ENCODE measurements around the gene NIT2.
"Not testable (repeated sequence)": the region's sequence is repeated elsewhere in the genome, so short reads cannot be mapped to it uniquely, and the experiment has no call there.

Gene NIT2

GRCh38 chr3:100339786-100340185, 5.2 kb downstream of the NIT2 start:
- DNase-seq: no peak

- no peak for DNase-seq
These were observed 6.0 kb downstream of the NIT2 start for GRCh38 chr3:100340527-100340926.

DNA sequence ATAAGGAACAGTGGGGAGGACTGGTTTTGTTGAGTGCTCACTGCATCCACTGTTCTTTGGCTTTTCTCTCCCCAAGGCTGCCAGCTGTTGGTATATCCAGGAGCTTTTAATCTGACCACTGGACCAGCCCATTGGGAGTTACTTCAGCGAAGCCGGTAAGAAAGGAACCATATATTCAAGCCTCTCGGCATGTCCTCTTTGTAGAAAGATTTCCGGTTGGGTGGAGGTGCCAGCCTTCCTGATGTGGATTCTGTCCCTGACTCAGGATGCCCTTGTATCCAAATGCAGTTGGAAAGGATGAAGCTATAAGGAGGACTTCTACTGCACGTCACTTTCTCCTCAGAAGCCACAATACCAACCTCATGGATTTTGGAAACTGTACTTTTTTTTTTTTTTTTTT, 14.2 kb downstream of the NIT2 start:
- DNase-seq: no peak

DNA sequence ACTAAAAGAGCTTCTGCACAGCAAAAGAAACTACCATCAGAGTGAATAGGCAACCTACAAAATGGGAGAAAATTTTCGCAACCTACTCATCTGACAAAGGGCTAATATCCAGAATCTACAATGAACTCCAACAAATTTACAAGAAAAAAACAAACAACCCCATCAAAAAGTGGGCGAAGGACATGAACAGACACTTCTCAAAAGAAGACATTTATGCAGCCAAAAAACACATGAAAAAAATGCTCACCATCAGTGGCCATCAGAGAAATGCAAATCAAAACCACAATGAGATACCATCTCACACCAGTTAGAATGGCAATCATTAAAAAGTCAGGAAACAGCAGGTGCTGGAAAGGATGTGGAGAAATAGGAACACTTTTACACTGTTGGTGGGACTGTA, 17.2 kb downstream of the NIT2 start:
- DNase-seq: not testable (repeated sequence)

- DNase-seq: no peak
These were observed 18.0 kb downstream of the NIT2 start for GRCh38 chr3:100352296-100353231.

GRCh38 chr3:100354850-100355249, 20.3 kb downstream of the NIT2 start:
- DNase-seq: no peak

DNA sequence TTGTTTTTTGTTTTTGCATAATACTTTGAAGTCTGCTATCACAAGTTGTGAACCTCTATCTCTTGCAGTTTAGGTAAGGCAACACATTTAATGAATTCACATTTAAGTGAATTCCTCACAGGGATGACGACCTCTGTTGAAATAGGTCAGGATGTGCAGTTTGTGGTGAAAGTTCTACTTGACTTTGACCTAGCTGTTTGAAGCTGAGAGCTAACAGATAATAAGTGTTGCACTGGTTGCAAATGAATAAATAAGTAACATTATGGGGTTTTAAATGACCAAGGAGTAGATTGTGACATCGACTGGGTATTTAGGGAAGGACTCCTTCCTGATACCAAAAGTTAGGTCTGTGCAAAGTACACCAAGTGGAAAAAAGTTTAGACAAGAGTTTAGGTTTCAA, 23.9 kb downstream of the NIT2 start:
- no peak for DNase-seq

DNA sequence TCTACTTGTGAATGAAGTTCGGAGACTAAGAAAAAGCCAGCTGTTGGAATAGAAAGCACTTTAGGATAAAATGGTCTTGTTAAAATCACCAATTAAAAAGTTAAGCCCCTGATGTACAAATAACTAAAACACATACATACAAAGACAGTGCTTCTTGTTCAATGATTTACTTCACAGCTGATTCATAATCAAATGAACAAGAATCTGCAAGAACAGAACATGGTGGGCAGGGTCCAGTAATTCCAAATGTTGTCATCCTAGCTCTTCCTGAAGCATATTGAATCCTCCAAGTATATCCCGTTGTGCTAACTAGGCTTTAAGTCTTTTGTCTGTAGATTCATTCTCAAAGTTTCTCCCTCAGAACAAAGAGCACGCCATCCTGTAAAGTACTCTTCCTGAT, 24.5 kb downstream of the NIT2 start:
- DNase-seq: no peak

GRCh38 chr3:100360757-100361496, 26.4 kb downstream of the NIT2 start:
- DNase-seq: no peak

- DNase-seq: no peak
These were observed 27.3 kb downstream of the NIT2 start for GRCh38 chr3:100361897-100362296.

- no peak for DNase-seq
These were observed 29.9 kb downstream of the NIT2 start for GRCh38 chr3:100364421-100364820.

GRCh38 chr3:100366424-100366823, 31.9 kb downstream of the NIT2 start:
- no peak for DNase-seq

- no peak for DNase-seq
These were observed 33.9 kb downstream of the NIT2 start for GRCh38 chr3:100368441-100368840.

- no peak for DNase-seq
These were observed 36.2 kb downstream of the NIT2 start for GRCh38 chr3:100370756-100371155.

GRCh38 chr3:100374521-100374920, 40.0 kb downstream of the NIT2 start:
- DNase-seq: no peak

DNA sequence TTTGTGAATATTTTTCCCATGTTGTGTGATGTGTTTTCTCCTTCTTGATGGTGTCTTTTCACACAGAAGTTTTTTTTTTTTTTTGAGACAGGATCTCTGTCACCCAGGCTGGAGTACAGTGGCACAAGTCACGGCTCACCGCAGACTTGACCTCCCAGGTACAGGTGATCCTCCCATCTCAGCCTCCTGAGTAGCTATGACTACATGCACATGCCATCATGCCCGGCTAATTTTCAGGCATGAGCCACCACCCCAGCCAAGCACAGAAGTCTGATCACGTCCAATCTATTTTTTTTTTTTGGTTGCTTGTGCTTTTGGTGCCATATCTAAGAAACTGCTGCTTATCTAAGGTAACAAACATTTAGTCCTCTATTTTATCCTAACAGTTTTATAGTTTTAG, 41.7 kb downstream of the NIT2 start:
- DNase-seq: no peak

GRCh38 chr3:100384733-100385525, 50.4 kb downstream of the NIT2 start:
- DNase-seq: no peak

- no peak for DNase-seq
These were observed 52.0 kb downstream of the NIT2 start for GRCh38 chr3:100386437-100387074.

GRCh38 chr3:100389025-100389424, 54.5 kb downstream of the NIT2 start:
- no peak for DNase-seq

DNA sequence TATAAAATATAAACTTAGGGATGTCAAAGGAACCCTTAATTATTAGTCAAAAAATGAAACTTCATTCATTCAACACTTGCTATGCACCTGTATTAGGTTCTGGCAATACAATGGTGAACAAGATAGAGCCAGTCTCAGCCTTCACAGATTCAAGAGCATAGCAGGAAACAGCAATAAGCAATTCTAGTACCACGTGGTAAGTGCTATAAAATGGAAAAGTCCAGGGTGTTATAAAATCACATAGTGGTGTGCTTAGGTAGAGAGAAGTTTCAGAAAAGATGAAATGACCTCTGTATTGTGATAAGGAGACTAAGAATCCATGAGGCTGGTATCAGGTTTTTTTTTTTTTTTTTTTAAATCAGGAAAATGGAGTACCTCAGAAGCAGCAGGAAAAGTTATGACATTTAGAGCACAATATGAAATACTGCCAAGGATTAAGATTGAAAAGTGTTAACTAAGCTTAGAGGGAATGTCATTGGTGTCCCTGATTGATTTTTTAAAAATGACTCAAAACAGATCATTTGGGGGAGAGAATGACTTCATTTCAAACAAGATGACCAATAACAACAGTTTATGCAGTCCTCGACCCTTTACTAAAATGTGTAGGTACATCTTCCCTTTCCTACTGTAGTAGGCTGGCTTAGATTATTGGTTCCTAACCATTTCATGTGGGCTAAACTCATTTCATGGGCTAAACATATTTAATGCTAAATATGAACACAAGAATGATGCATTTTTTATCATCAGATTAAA, 61.3 kb downstream of the NIT2 start:
- DNase-seq: no peak

DNA sequence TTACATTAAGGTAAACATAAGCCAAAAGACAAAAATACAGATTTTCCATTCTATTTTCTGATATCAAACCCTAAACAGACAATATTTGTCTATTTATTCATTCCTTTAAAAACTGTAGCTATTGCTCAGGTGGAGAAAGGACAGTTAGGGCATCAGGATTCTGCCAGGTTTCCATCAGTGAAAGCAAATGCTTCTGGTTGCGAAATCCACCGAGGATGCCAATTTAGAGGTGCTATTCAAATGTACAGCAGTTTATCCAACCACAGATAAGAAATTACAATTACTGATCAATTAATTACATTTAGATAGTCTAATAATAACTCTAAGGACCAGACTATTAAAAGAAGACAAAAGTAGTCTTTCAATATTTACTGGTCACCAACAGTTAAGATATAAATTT, 62.4 kb downstream of the NIT2 start:
- DNase-seq: no peak
